ENCODE data around the gene GADD45A.
A peak's percentile ranks its signal among the peaks of the same experiment; 100 is the strongest.

The GADD45A gene

GRCh38 chr1:67735806-67736627, 51.0 kb downstream of the GADD45A start:
- Histone ChIP-seq H3K9me3 (ENCODE audit: insufficient read depth, low read depth, low read length) (no peaks in the 10 kb centered on the region), H3K4me1 (ENCODE audit: insufficient read depth, low read length, poor library complexity, severe bottlenecking) (peaks cover 8% of the 10 kb centered on the region), H3K79me2 (ENCODE audit: insufficient read depth, low read length) (no peaks in the 10 kb centered on the region), H3F3A (ENCODE audit: low read depth) (no peaks in the 10 kb centered on the region), H2AFZ (ENCODE audit: low read length) (peak overlapping the region; percentile 77), H3K36me3 (ENCODE audit: insufficient read depth, low read length) (no peaks in the 10 kb centered on the region), H4K20me1 (ENCODE audit: insufficient read depth, low read length, poor library complexity, severe bottlenecking) (no peaks in the 10 kb centered on the region), H3K4me3 (ENCODE audit: low read length, poor library complexity, severe bottlenecking) (no peak overlapping the region), H3K9me2 (replicated peaks; ENCODE audit: low read depth, low read length) (no peaks in the 10 kb centered on the region), H3K9ac (ENCODE audit: low read depth, low read length, poor library complexity, severe bottlenecking) (no peak overlapping the region), H3K4me2 (ENCODE audit: low read depth, low read length, poor library complexity, severe bottlenecking) (no peak overlapping the region), H3K27me3 (ENCODE audit: insufficient read depth, low read length, poor library complexity, severe bottlenecking) (no peaks in the 10 kb centered on the region)
- no peak for TF ChIP-seq EZH2phosphoT487 (IDR thresholded peaks at IDR 0.05; ENCODE audit: borderline replicate concordance)

DNA sequence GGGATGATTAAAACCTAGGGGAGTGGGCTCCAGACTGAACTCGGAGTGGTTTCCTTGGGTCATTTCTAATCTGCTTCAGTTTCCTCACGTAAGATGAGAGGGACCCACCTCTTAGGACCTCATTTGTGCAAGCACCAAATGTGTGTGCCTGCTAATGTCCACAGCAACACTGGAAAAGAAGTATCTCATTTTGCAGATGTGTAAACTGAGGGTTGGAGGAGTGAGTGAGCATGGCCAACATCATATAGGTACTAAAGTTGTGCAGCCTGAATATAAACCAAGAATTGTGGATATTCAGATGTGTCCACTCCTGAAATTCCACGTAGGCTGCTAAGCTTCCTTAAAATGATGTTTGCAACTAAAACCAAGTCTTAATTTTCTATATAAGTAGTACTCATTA, 51.7 kb downstream of the GADD45A start:
- Histone ChIP-seq H3K9ac (ENCODE audit: low read depth, low read length, poor library complexity, severe bottlenecking) (no peak overlapping the region), H3K4me2 (ENCODE audit: low read depth, low read length, poor library complexity, severe bottlenecking) (no peak overlapping the region), H3K4me1 (ENCODE audit: insufficient read depth, low read length, poor library complexity, severe bottlenecking) (peaks cover 8% of the 10 kb centered on the region), H3F3A (ENCODE audit: low read depth) (no peaks in the 10 kb centered on the region), H3K79me2 (ENCODE audit: insufficient read depth, low read length) (no peaks in the 10 kb centered on the region), H3K27me3 (ENCODE audit: insufficient read depth, low read length, poor library complexity, severe bottlenecking) (no peaks in the 10 kb centered on the region), H3K36me3 (ENCODE audit: insufficient read depth, low read length) (no peaks in the 10 kb centered on the region), H3K4me3 (ENCODE audit: low read length, poor library complexity, severe bottlenecking) (no peak overlapping the region), H2AFZ (ENCODE audit: low read length) (peak overlapping the region; percentile 77; the same call in 1 of the 2 replicates), H3K9me2 (replicated peaks; ENCODE audit: low read depth, low read length) (no peaks in the 10 kb centered on the region), H3K9me3 (ENCODE audit: insufficient read depth, low read depth, low read length) (no peaks in the 10 kb centered on the region), H4K20me1 (ENCODE audit: insufficient read depth, low read length, poor library complexity, severe bottlenecking) (no peaks in the 10 kb centered on the region)
- TF ChIP-seq EZH2phosphoT487 (IDR thresholded peaks at IDR 0.05; ENCODE audit: borderline replicate concordance) = no peak
- TF ChIP-seq, protein P1, sequence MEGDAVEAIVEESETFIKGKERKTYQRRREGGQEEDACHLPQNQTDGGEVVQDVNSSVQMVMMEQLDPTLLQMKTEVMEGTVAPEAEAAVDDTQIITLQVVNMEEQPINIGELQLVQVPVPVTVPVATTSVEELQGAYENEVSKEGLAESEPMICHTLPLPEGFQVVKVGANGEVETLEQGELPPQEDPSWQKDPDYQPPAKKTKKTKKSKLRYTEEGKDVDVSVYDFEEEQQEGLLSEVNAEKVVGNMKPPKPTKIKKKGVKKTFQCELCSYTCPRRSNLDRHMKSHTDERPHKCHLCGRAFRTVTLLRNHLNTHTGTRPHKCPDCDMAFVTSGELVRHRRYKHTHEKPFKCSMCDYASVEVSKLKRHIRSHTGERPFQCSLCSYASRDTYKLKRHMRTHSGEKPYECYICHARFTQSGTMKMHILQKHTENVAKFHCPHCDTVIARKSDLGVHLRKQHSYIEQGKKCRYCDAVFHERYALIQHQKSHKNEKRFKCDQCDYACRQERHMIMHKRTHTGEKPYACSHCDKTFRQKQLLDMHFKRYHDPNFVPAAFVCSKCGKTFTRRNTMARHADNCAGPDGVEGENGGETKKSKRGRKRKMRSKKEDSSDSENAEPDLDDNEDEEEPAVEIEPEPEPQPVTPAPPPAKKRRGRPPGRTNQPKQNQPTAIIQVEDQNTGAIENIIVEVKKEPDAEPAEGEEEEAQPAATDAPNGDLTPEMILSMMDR (conservative IDR thresholded peaks at IDR 0.05; ENCODE audit: low read length) = no peak

- Histone ChIP-seq H3K9me2 (replicated peaks; ENCODE audit: low read depth, low read length) (no peaks in the 10 kb centered on the region), H3K4me3 (ENCODE audit: low read length, poor library complexity, severe bottlenecking) (no peak overlapping the region), H3K36me3 (ENCODE audit: insufficient read depth, low read length) (no peaks in the 10 kb centered on the region), H3K4me2 (ENCODE audit: low read depth, low read length, poor library complexity, severe bottlenecking) (no peak overlapping the region), H3K4me1 (ENCODE audit: insufficient read depth, low read length, poor library complexity, severe bottlenecking) (peaks cover 11% of the 10 kb centered on the region), H3K79me2 (ENCODE audit: insufficient read depth, low read length) (no peaks in the 10 kb centered on the region), H3K9me3 (ENCODE audit: insufficient read depth, low read depth, low read length) (no peaks in the 10 kb centered on the region), H4K20me1 (ENCODE audit: insufficient read depth, low read length, poor library complexity, severe bottlenecking) (no peaks in the 10 kb centered on the region), H3K9ac (ENCODE audit: low read depth, low read length, poor library complexity, severe bottlenecking) (no peak overlapping the region), H3F3A (ENCODE audit: low read depth) (no peaks in the 10 kb centered on the region), H3K27me3 (ENCODE audit: insufficient read depth, low read length, poor library complexity, severe bottlenecking) (no peaks in the 10 kb centered on the region), H2AFZ (ENCODE audit: low read length) (no peak overlapping the region)
- TF ChIP-seq, protein P1 (conservative IDR thresholded peaks at IDR 0.05; ENCODE audit: low read length) = no peak
- TF ChIP-seq EZH2phosphoT487 (IDR thresholded peaks at IDR 0.05; ENCODE audit: borderline replicate concordance) = no peak
These were observed 52.9 kb downstream of the GADD45A start for GRCh38 chr1:67737875-67738274.
